ENCODE data around the gene NEB. TPM values are rescaled to one million over a fixed set of nuclear protein-coding genes. Genes with fewer than 3 reads are reported as not detected.

NEB gene
- total RNA-seq, 8 experiments from 2014 or later, result 1.7 to 4.3 (median 3.7) TPM

GRCh38 chr2:151543876-151544275 is 190.4 kb downstream of the NEB start:
- Histone ChIP-seq H3K4me1 (replicated peaks in 1 of 2) (no peaks in the 10 kb centered on the region), H3K4me3 (no peak overlapping the region), H3K27ac (no peak overlapping the region)
- ATAC-seq (replicated peaks in 6 of 8), result peak in 2 of 8 experiments; percentile 58 to 62
- 20 to 86% (median 82%) methylated on average over 2 to 3 of the region's 3 CpGs; no CpG with 5 or more reads in 1 of the 10 experiments for WGBS, 10 experiments
- in situ Hi-C loops (cut with MboI; ENCODE audit: low pct_unique_long_range_greater_than_20kb in 2 of 9, low sequenced_read_pairs in 9 of 9, unreplicated experiment in 9 of 9), result no loop called here

- whole genome bisulfite sequencing, 10 experiments, result 14 to 100% (median 90%) methylated on average over 1 to 5 of the region's 7 CpGs
- Histone ChIP-seq H3K27ac (no peak overlapping the region), H3K4me3 (no peak overlapping the region), H3K4me1 (replicated peaks in 1 of 2) (no peaks in the 10 kb centered on the region)
- ATAC-seq (replicated peaks in 6 of 8), result no peak
- in situ Hi-C loops (cut with MboI; ENCODE audit: low pct_unique_long_range_greater_than_20kb in 2 of 9, low sequenced_read_pairs in 9 of 9, unreplicated experiment in 9 of 9), result no loop called here
Observed at GRCh38 chr2:151534001-151534400, 200.3 kb downstream of the NEB start.

- H3K27ac ChIP-seq, result no peak overlapping the region
- in situ Hi-C loops (cut with MboI; ENCODE audit: low pct_unique_long_range_greater_than_20kb in 2 of 9, low sequenced_read_pairs in 9 of 9, unreplicated experiment in 9 of 9), result no loop called here
- peak in 3 of 8 experiments; percentile 79 to 85 (median 82) for ATAC-seq (replicated peaks in 6 of 8)
- no peaks in the 10 kb centered on the region for H3K4me1 ChIP-seq (replicated peaks in 1 of 2)
- 13 to 84% (median 54%) methylated on average over 1 to 3 of the region's 3 CpGs; no CpG with 5 or more reads in 2 of the 10 experiments for WGBS, 10 experiments
- H3K4me3 ChIP-seq, result no peak overlapping the region
Observed at GRCh38 chr2:151533127-151533526, 201.1 kb downstream of the NEB start.

- no peak overlapping the region for H3K27ac ChIP-seq
- in situ Hi-C loops (cut with MboI; ENCODE audit: low pct_unique_long_range_greater_than_20kb in 2 of 9, low sequenced_read_pairs in 9 of 9, unreplicated experiment in 9 of 9), result no loop called here
- no peaks in the 10 kb centered on the region for H3K4me1 ChIP-seq (replicated peaks in 1 of 2)
- ATAC-seq (replicated peaks in 6 of 8), result no peak
- 48 to 97% (median 91%) methylated on average over 1 to 5 of the region's 6 CpGs; no CpG with 5 or more reads in 3 of the 10 experiments for WGBS, 10 experiments
- H3K4me3 ChIP-seq, result no peak overlapping the region
Observed at GRCh38 chr2:151526572-151527090, 207.6 kb downstream of the NEB start.

- in situ Hi-C loops (cut with MboI; ENCODE audit: low pct_unique_long_range_greater_than_20kb in 2 of 9, low sequenced_read_pairs in 9 of 9, unreplicated experiment in 9 of 9), result no loop called here
- Histone ChIP-seq H3K4me3 (no peak overlapping the region), H3K4me1 (replicated peaks in 1 of 2) (peaks cover 0 to 3% of the 10 kb centered on the region in 2 donors), H3K27ac (no peak overlapping the region)
- no peak for ATAC-seq (replicated peaks in 6 of 8)
- WGBS, 10 experiments, result 60 to 100% (median 97%) methylated on average over 1 to 6 of the region's 9 CpGs; no CpG with 5 or more reads in 1 of the 10 experiments
Observed at GRCh38 chr2:151525821-151526373, 208.4 kb downstream of the NEB start.

GRCh38 chr2:151523850-151524249 is 210.4 kb downstream of the NEB start:
- ATAC-seq (replicated peaks in 6 of 8), result peak in 1 of 8 experiments; percentile 53
- Histone ChIP-seq H3K27ac (no peak overlapping the region), H3K4me3 (no peak overlapping the region), H3K4me1 (replicated peaks in 1 of 2) (peaks cover 0 to 3% of the 10 kb centered on the region in 2 donors)
- in situ Hi-C loops (cut with MboI; ENCODE audit: low pct_unique_long_range_greater_than_20kb in 2 of 9, low sequenced_read_pairs in 9 of 9, unreplicated experiment in 9 of 9), result no loop called here
- 0 to 100% (median 84%) methylated on average over 1 to 3 of the region's 3 CpGs for WGBS, 10 experiments

- H3K4me1 ChIP-seq (replicated peaks in 1 of 2), result peaks cover 0 to 3% of the 10 kb centered on the region in 2 donors
- in situ Hi-C loops (cut with MboI; ENCODE audit: low pct_unique_long_range_greater_than_20kb in 2 of 9, low sequenced_read_pairs in 9 of 9, unreplicated experiment in 9 of 9), result no loop called here
- ATAC-seq (replicated peaks in 6 of 8), result no peak
- H3K27ac ChIP-seq, result no peak overlapping the region
- 73 to 100% (median 90%) methylated on average over 1 to 7 of the region's 7 CpGs for WGBS, 10 experiments
- no peak overlapping the region for H3K4me3 ChIP-seq
Observed at GRCh38 chr2:151522556-151522955, 211.7 kb downstream of the NEB start.

- no peak overlapping the region for H3K4me3 ChIP-seq
- in situ Hi-C loops (cut with MboI; ENCODE audit: low pct_unique_long_range_greater_than_20kb in 2 of 9, low sequenced_read_pairs in 9 of 9, unreplicated experiment in 9 of 9), result no loop called here
- no peak overlapping the region for H3K27ac ChIP-seq
- ATAC-seq (replicated peaks in 6 of 8), result peak in 3 of 8 experiments; percentile 13 to 27 (median 24)
- H3K4me1 ChIP-seq (replicated peaks in 1 of 2), result peaks cover 0 to 3% of the 10 kb centered on the region in 2 donors
- 40 to 83% (median 60%) methylated on average over 1 of the region's 1 CpG; no CpG with 5 or more reads in 3 of the 10 experiments for WGBS, 10 experiments
Observed at GRCh38 chr2:151520976-151521375, 213.3 kb downstream of the NEB start.

- 75 to 100% (median 93%) methylated on average over 1 to 3 of the region's 3 CpGs; no CpG with 5 or more reads in 1 of the 10 experiments for WGBS, 10 experiments
- H3K4me3 ChIP-seq, result no peak overlapping the region
- in situ Hi-C loops (cut with MboI; ENCODE audit: low pct_unique_long_range_greater_than_20kb in 2 of 9, low sequenced_read_pairs in 9 of 9, unreplicated experiment in 9 of 9), result no loop called here
- H3K4me1 ChIP-seq (replicated peaks in 1 of 2), result peaks cover 0 to 3% of the 10 kb centered on the region in 2 donors
- ATAC-seq (replicated peaks in 6 of 8), result no peak
- H3K27ac ChIP-seq, result no peak overlapping the region
Observed at GRCh38 chr2:151518802-151519201, 215.5 kb downstream of the NEB start.

- no peaks in the 10 kb centered on the region for H3K4me1 ChIP-seq (replicated peaks in 1 of 2)
- in situ Hi-C loops (cut with MboI; ENCODE audit: low pct_unique_long_range_greater_than_20kb in 2 of 9, low sequenced_read_pairs in 9 of 9, unreplicated experiment in 9 of 9), result no loop called here
- 83 to 100% (median 96%) methylated on average over 1 to 2 of the region's 3 CpGs; no CpG with 5 or more reads in 6 of the 10 experiments for WGBS, 10 experiments
- no peak overlapping the region for H3K27ac ChIP-seq
- no peak overlapping the region for H3K4me3 ChIP-seq
- ATAC-seq (replicated peaks in 6 of 8), result no peak
Observed at GRCh38 chr2:151508519-151508918, 225.8 kb downstream of the NEB start.

GRCh38 chr2:151506170-151506569 is 228.1 kb downstream of the NEB start:
- ATAC-seq (replicated peaks in 6 of 8), result no peak
- in situ Hi-C loops (cut with MboI; ENCODE audit: low pct_unique_long_range_greater_than_20kb in 2 of 9, low sequenced_read_pairs in 9 of 9, unreplicated experiment in 9 of 9), result no loop called here
- Histone ChIP-seq H3K27ac (no peak overlapping the region), H3K4me3 (no peak overlapping the region), H3K4me1 (replicated peaks in 1 of 2) (no peaks in the 10 kb centered on the region)
- WGBS, 10 experiments, result 74 to 100% (median 99%) methylated on average over 1 to 4 of the region's 4 CpGs; no CpG with 5 or more reads in 2 of the 10 experiments

GRCh38 chr2:151498178-151498577 is 236.1 kb downstream of the NEB start:
- ATAC-seq (replicated peaks in 6 of 8), result no peak
- 50 to 100% (median 88%) methylated on average over 1 of the region's 1 CpG for WGBS, 10 experiments
- no peak overlapping the region for H3K27ac ChIP-seq

GRCh38 chr2:151491496-151491895 is 242.8 kb downstream of the NEB start:
- ATAC-seq (replicated peaks in 6 of 8), result no peak
- no peak overlapping the region for H3K4me3 ChIP-seq
- no peaks in the 10 kb centered on the region for H3K4me1 ChIP-seq (replicated peaks in 1 of 2)
- in situ Hi-C loops (cut with MboI; ENCODE audit: low pct_unique_long_range_greater_than_20kb in 2 of 9, low sequenced_read_pairs in 9 of 9, unreplicated experiment in 9 of 9), result no loop called here
- 80 to 100% (median 86%) methylated on average over 1 to 4 of the region's 4 CpGs for WGBS, 10 experiments
- H3K27ac ChIP-seq, result no peak overlapping the region

More at GRCh38 chr2:151498178-151498577, 236.1 kb downstream of the NEB start:
- in situ Hi-C loops (cut with MboI; ENCODE audit: low pct_unique_long_range_greater_than_20kb in 2 of 9, low sequenced_read_pairs in 9 of 9, unreplicated experiment in 9 of 9), result no loop called here
- Histone ChIP-seq H3K4me1 (replicated peaks in 1 of 2) (no peaks in the 10 kb centered on the region), H3K4me3 (no peak overlapping the region)

- WGBS, 10 experiments, result 94 to 100% (median 100%) methylated on average over 1 to 9 of the region's 9 CpGs; no CpG with 5 or more reads in 3 of the 10 experiments
- no peak for ATAC-seq (replicated peaks in 6 of 8)
- in situ Hi-C loops (cut with MboI; ENCODE audit: low pct_unique_long_range_greater_than_20kb in 2 of 9, low sequenced_read_pairs in 9 of 9, unreplicated experiment in 9 of 9), result no loop called here
- H3K4me3 ChIP-seq, result no peak overlapping the region
- H3K27ac ChIP-seq, result no peak overlapping the region
- H3K4me1 ChIP-seq (replicated peaks in 1 of 2), result no peaks in the 10 kb centered on the region
Observed at GRCh38 chr2:151490276-151490675, 244.0 kb downstream of the NEB start.
